GM18511 (cell line): Measurements from ENCODE around the gene CPLX3.
A peak's percentile ranks its signal among the peaks of the same experiment; 100 is the strongest.

Experiments
- ATAC-seq: cut with Tn5 transposase; IDR thresholded peaks from one replicate; pipeline ENCODE4 v1.9.1; 2021; ENCODE audit warnings: mild to moderate bottlenecking, moderate library complexity; ENCODE audit not compliant: unreplicated experiment

CPLX3 gene

GRCh38 chr15:74869726-74870407 is 43.4 kb downstream of the CPLX3 start:
- peak; percentile 56 for ATAC-seq

DNA sequence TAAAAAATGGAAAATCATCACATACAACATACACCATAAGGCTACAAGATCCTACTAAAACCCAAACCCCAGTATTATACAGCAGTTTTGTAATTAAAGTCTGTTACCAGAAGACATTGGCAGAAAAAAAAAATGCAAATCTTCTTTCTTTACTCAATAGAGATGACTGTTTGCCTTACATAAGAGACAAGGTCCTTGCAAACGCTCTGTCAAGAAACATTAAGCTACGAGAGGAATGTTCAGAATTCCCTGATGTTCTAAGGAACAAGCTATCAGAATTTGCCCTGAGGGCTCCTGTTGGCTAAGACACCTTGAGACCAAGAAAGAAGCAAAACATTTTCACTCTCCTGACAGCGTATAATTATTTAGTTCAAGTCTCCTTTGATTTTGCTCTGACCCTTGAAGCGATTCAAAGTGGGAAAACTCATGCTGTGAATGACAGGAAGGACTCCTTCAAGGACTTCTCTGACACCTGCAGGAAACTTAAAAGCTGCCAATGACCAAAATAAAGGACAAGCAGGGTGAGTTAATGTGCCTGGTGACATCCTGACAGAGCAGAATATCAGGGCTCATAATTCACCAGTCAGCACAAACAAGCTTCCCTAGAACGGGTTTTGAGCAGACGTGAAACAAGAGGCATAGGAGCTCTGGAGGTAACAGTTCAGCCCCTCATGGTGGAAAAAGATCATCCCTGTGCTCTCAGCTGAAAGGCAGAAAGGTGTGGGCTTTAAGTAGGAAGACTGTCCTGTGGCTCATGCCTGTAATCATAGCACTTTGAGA is 44.2 kb downstream of the CPLX3 start:
- ATAC-seq = no peak

GRCh38 chr15:74872702-74873035 is 46.2 kb downstream of the CPLX3 start:
- ATAC-seq = no peak

GRCh38 chr15:74873036-74873755 is 46.8 kb downstream of the CPLX3 start, which contains the start of gene SCAMP2:
SCAMP2 (minus strand) TSS chr15:74873365; CDS start chr15:74873255, 110 bp downstream.
- ATAC-seq = peak; percentile 81

- ATAC-seq = no peak
Measured at GRCh38 chr15:74873756-74874424, 47.5 kb downstream of the CPLX3 start.

DNA sequence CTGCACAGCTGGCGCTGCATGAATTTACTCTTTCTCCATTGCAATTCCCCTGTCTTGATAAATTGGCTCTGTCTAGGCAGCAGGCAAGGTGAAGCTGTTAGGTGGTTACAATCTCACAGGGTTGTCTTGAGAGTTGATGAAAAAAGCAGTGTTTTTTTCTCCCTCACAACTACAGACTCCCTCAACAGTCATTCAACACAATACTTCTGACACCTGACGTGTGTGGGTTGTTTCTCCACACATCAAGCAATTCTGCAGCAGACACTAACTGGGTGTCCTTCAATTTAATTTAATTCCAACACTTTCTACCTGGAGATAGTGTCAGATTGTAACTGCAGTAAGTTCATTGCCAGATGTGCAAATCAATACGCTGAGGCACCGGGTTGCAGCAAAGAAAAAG is 51.8 kb downstream of the CPLX3 start:
- ATAC-seq = no peak
